Activated CD8-positive, alpha-beta T cell treated with anti-CD3 and anti-CD28 coated beads for 36 hours (primary cell): ENCODE measurements around the gene LHX1. TPM values are rescaled to one million over a fixed set of nuclear protein-coding genes. Genes with fewer than 3 reads are reported as not detected.

ENCODE experiments used
- ATAC-seq: fragments of 200-7000 bp; cut with Tn5 transposase; one replicate; pipeline ENCODE4 v1.10.0; 2021; ENCODE audit warnings: mild to moderate bottlenecking, moderate library complexity
- CTCF ChIA-PET: fragments of 350-600 bp; sonication (Branson Sonifier 250); formaldehyde crosslinking; loops from one replicate; lab custom pipeline; 2021; ENCODE audit warnings: antibody characterized with exemption; lab: Charles Lee
- POLR2A ChIA-PET: fragments of 350-600 bp; sonication (Branson Sonifier 250); formaldehyde crosslinking; loops from one replicate; lab custom pipeline; 2021; ENCODE audit warnings: antibody characterized with exemption; lab: Charles Lee
- DNase-seq: peaks from one replicate; pipeline ENCODE4 v3.0.0-alpha.2; 2020
- H3K27ac Mint-ChIP-seq: one replicate; pipeline ENCODE4 v1.8.0; 2021; ENCODE audit warnings: mild to moderate bottlenecking, mixed read lengths
- H3K27me3 Mint-ChIP-seq: one replicate; pipeline ENCODE4 v1.8.0; 2021; ENCODE audit warnings: mixed read lengths
- H3K36me3 Mint-ChIP-seq: one replicate; pipeline ENCODE4 v1.8.0; 2021; ENCODE audit warnings: low read depth, mixed read lengths
- H3K4me1 Mint-ChIP-seq: one replicate; pipeline ENCODE4 v1.8.0; 2021; ENCODE audit warnings: low read depth, mixed read lengths
- H3K4me3 Mint-ChIP-seq: one replicate; pipeline ENCODE4 v1.8.0; 2021; ENCODE audit warnings: mild to moderate bottlenecking, moderate library complexity, mixed read lengths
- H3K9me3 Mint-ChIP-seq: one replicate; pipeline ENCODE4 v1.8.0; 2021; ENCODE audit warnings: mixed read lengths
- intact Hi-C: fragments of 100-400 bp; cut with micrococcal nuclease; formaldehyde crosslinking; loops from one replicate; pipeline ENCODE4 v1.10.0; 2022
- total RNA-seq, 2 experiments: library from RNA; stranded (reverse); gene quantifications; one replicate each; pipeline ENCODE4 v1.2.3, GENCODE V29; 2021
- TF ChIP-seq, protein P1 (sequence below): fragments of 200-600 bp; IDR thresholded peaks from one replicate; pipeline ENCODE4 v1.8.0; 2022; ENCODE audit warnings: antibody characterized with exemption, mild to moderate bottlenecking

LHX1 gene
- total RNA-seq, 2 experiments from 2014 or later, result not detected

DNA sequence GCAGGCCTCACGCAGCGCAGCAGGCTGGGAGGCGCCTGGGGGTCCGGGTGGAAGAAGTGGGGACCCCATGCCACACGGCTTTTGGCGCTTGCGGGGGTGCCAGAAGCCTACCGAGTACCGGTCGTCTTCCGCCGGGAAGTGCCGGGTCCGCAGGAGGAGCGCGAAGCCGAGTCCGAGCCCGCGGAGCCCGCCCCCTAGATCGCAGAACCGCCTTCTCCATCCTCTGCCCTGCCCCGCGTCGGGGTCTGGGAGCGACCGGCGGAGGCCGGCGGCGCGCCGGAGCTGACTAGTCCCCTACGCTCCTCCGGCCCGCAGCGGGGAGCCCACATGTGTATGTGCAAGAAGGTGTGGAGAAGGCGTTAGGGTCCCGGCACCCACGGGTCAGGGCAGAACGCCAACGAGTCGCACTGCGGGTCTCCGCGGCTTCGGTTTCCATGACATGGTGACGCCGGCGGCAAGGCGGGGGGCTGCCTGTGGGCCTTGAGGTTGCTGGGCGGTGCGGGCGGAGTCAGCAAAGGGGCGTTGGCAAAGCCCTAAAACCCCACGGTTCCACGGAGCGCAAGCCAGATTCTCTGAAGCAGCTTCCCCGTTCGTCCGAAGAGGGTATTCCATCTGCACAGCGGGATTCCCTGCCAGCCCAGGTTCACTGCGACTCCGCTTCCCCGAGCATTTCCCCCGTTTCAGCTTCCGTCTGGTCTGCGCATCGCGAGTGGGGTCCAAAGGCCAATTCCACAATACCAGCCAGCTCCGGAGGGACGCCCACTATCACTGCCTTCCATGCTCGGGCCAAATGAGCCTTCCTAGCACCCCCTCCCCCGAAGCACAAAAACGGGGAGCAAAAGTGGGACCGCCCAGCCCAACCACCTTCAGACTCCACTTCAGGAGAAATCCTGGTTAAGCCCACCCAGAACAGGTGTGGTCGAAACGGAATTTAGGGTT is 2.3 kb upstream of the LHX1 start:
- peaks cover 88% of the 10 kb centered on the region for H3K27me3 Mint-ChIP-seq
- ChIA-PET POLR2A (interaction anchor here (1.0 to 3.0 kb wide), 3 partner anchors 13 to 36 kb away, joined by 3 to 9 read pairs (median 3); partner anchors contain the start of gene AATF), CTCF (no interaction called here)
- intact Hi-C loops, result loop anchor here (10.0 kb wide), 1 partner anchor 210 kb away; no protein-coding TSS in a partner anchor
- DNase-seq (no peak), ATAC-seq (no peak)
- H3K36me3 Mint-ChIP-seq, result no peaks in the 10 kb centered on the region
- H3K9me3 Mint-ChIP-seq, result no peaks in the 10 kb centered on the region
- H3K4me3 Mint-ChIP-seq, result peak overlapping the region; percentile 26
- TF ChIP-seq, protein P1, sequence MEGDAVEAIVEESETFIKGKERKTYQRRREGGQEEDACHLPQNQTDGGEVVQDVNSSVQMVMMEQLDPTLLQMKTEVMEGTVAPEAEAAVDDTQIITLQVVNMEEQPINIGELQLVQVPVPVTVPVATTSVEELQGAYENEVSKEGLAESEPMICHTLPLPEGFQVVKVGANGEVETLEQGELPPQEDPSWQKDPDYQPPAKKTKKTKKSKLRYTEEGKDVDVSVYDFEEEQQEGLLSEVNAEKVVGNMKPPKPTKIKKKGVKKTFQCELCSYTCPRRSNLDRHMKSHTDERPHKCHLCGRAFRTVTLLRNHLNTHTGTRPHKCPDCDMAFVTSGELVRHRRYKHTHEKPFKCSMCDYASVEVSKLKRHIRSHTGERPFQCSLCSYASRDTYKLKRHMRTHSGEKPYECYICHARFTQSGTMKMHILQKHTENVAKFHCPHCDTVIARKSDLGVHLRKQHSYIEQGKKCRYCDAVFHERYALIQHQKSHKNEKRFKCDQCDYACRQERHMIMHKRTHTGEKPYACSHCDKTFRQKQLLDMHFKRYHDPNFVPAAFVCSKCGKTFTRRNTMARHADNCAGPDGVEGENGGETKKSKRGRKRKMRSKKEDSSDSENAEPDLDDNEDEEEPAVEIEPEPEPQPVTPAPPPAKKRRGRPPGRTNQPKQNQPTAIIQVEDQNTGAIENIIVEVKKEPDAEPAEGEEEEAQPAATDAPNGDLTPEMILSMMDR, result no peak
- peaks cover 67% of the 10 kb centered on the region for H3K4me1 Mint-ChIP-seq
- H3K27ac Mint-ChIP-seq, result no peak overlapping the region

DNA sequence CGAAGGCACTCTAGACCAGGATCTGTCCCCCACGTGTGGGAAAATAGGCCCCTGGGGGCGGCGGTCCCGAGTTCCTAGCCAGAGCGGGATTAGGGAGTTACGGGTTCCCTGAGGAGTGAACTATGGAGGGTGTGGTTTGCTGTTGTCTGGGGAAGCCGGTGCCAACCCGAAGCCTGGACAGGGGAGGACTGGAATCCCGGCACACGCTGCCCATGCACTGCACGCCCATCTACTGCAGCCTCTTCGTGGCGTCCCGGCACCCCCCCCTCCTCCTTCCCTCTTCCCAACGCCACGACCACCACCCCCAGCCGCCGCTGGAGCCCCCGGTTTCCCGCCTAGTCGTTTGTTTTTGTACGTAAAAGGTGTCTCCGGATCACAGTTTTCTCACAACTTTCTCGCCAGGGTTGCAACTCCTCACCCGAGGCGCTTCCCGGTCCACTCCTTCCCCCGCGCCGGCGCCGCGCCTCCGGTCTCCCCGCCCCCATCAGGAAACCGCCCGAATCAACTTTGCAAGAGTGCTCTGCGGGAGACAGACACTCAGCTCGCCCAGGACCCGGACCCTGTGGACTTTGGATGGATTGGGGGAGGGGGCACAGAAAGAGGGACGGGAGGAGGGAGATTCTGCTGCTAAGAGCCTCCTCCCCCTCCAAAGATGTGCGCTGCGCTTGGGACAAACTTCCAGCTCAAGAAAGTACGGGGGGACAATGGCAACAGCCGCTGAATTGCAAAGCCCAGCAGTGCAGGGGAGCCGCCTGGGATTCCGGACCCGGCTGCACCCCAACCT is 1.4 kb upstream of the LHX1 start:
- TF ChIP-seq, protein P1, result no peak
- H3K4me1 Mint-ChIP-seq, result peaks cover 72% of the 10 kb centered on the region
- H3K9me3 Mint-ChIP-seq, result no peaks in the 10 kb centered on the region
- ChIA-PET POLR2A (interaction anchor here (3.0 kb wide), 1 partner anchor 13 kb away, joined by 9 read pairs; the partner anchor contains the start of gene AATF), CTCF (no interaction called here)
- no peak overlapping the region for H3K27ac Mint-ChIP-seq
- intact Hi-C loops, result loop anchor here (10.0 kb wide), 1 partner anchor 211 kb away; no protein-coding TSS in a partner anchor
- DNase-seq, result no peak
- H3K4me3 Mint-ChIP-seq, result peak overlapping the region; percentile 48
- H3K36me3 Mint-ChIP-seq, result no peaks in the 10 kb centered on the region
- ATAC-seq, result no peak
- peaks cover 87% of the 10 kb centered on the region for H3K27me3 Mint-ChIP-seq

DNA sequence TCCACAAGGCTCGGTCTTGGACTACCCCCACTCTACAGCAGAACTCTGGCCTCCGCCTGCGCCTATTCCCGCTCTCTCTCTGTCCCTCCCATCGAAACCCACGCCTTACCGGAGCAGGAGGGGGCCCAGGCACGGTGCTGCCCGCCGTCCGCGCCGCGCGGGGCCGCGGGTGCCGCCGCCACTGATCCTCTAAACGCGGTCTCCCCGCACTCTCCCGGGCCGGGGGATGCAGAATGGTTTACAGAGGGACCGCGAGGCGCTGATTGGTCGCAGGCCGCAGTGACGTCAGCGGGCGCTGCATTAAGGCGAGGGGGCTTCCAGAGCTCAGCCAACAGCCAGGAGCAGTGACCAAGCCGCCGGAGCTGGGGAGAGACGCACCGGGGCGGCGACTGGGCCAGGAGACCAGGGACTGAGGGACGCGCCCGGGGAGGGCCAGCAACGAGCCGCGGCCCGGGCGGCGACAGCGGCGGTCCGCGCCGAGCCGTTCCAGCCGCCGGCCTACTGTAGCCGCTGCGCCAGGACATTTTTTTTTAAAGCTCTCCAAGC is 747 bp upstream of the LHX1 start:
- Mint-ChIP-seq H3K4me3 (peak overlapping the region; percentile 66), H3K27me3 (peaks cover 87% of the 10 kb centered on the region), H3K4me1 (peaks cover 69% of the 10 kb centered on the region), H3K9me3 (no peaks in the 10 kb centered on the region), H3K36me3 (no peaks in the 10 kb centered on the region), H3K27ac (no peak overlapping the region)
- POLR2A ChIA-PET, result interaction anchor here (0.7 kb wide), 1 partner anchor 138 kb away, joined by 3 read pairs; no protein-coding TSS in a partner anchor
- intact Hi-C loops, result loop anchor here (10.0 kb wide), 1 partner anchor 212 kb away; no protein-coding TSS in a partner anchor
- CTCF ChIA-PET, result no interaction called here
- DNase-seq (no peak), ATAC-seq (no peak)
- TF ChIP-seq, protein P1, result no peak

DNA sequence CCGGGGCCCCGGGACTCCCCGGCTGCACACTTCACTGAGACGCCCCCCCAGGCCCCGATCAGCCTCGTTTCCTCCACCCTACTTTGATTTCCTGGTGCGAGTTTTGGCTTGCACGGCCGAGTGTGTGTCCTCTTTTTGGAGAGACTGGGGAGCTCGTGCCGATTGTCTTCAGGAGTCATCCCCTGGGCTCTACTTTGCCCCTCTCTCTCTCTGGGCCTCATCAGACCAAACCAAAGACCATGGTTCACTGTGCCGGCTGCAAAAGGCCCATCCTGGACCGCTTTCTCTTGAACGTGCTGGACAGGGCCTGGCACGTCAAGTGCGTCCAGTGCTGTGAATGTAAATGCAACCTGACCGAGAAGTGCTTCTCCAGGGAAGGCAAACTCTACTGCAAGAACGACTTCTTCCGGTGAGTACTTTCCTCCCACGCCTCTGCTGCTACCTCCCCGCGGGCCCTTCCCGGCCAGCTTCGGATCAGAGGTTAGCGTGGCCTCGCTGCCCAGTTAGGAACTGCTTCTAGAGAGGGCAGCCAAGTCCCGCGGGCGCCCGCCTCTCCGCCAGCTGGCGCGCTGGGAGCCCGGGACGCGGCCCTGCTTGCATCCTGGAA is 787 bp downstream of the LHX1 start:
- H3K9me3 Mint-ChIP-seq, result no peaks in the 10 kb centered on the region
- peak; percentile 19 for ATAC-seq
- H3K27ac Mint-ChIP-seq, result no peak overlapping the region
- peaks cover 79% of the 10 kb centered on the region for H3K27me3 Mint-ChIP-seq
- POLR2A ChIA-PET, result interaction anchor here (0.9 to 3.2 kb wide), 5 partner anchors 10 to 217 kb away, joined by 3 to 19 read pairs (median 3); partner anchors contain the start of gene AATF
- TF ChIP-seq, protein P1, result no peak
- DNase-seq, result peak; percentile 59
- intact Hi-C loops, result loop anchor here (10.0 kb wide), 1 partner anchor 213 kb away; no protein-coding TSS in a partner anchor
- H3K4me3 Mint-ChIP-seq, result peak overlapping the region; percentile 66
- CTCF ChIA-PET, result interaction anchor here (1.2 kb wide), 1 partner anchor 21 kb away, joined by 4 read pairs; no protein-coding TSS in a partner anchor
- H3K36me3 Mint-ChIP-seq, result no peaks in the 10 kb centered on the region
- H3K4me1 Mint-ChIP-seq, result peaks cover 61% of the 10 kb centered on the region
